OCI-LY1 (cell line): ENCODE data around the gene IL7R.

Experiments
- EZH2 ChIP-seq: fragments of 200-600 bp; sonication (generic), shearing (Covaris generic); IDR thresholded peaks from 2 replicates; pipeline ENCODE4 v1.8.0; 2017; ENCODE audit warnings: borderline replicate concordance, mixed run types, mild to moderate bottlenecking, antibody characterized with exemption, low read length, moderate library complexity, mixed read lengths
- TF ChIP-seq, protein P1 (sequence below): fragments of 200-600 bp; sonication (generic), shearing (Covaris generic); IDR thresholded peaks from 2 replicates; pipeline ENCODE4 v1.5.1; 2017; ENCODE audit warnings: mild to moderate bottlenecking, antibody characterized with exemption, low read length, moderate library complexity, mixed read lengths

- no peak for TF ChIP-seq EZH2
- TF ChIP-seq, protein P1, sequence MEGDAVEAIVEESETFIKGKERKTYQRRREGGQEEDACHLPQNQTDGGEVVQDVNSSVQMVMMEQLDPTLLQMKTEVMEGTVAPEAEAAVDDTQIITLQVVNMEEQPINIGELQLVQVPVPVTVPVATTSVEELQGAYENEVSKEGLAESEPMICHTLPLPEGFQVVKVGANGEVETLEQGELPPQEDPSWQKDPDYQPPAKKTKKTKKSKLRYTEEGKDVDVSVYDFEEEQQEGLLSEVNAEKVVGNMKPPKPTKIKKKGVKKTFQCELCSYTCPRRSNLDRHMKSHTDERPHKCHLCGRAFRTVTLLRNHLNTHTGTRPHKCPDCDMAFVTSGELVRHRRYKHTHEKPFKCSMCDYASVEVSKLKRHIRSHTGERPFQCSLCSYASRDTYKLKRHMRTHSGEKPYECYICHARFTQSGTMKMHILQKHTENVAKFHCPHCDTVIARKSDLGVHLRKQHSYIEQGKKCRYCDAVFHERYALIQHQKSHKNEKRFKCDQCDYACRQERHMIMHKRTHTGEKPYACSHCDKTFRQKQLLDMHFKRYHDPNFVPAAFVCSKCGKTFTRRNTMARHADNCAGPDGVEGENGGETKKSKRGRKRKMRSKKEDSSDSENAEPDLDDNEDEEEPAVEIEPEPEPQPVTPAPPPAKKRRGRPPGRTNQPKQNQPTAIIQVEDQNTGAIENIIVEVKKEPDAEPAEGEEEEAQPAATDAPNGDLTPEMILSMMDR, result peak; percentile 76
Measured at GRCh38 chr5:35920890-35921289, 64.2 kb downstream of the IL7R start.
